SJCRH30 (cell line): ENCODE data around the gene RPUSD2. TPM values are rescaled to one million over a fixed set of nuclear protein-coding genes. Genes with fewer than 3 reads are reported as not detected.

Source experiments
- DNase-seq, 2 experiments: peaks; one replicate each; pipeline ENCODE4 v3.0.0-alpha.2; 2015 to 2020
- H3K27ac ChIP-seq: fragments of 250-450 bp; sonication (Bioruptor Pico); 2 replicates; pipeline ENCODE4 v1.5.1; 2020; ENCODE audit warnings: mild to moderate bottlenecking, moderate library complexity
- H3K27me3 ChIP-seq: fragments of 250-450 bp; sonication (Bioruptor Pico); 2 replicates; pipeline ENCODE4 v1.5.1; 2020; ENCODE audit warnings: mild to moderate bottlenecking, moderate library complexity
- H3K36me3 ChIP-seq: fragments of 250-450 bp; sonication (Bioruptor Pico); 2 replicates; pipeline ENCODE4 v1.5.1; 2020; ENCODE audit warnings: mild to moderate bottlenecking, moderate library complexity
- H3K4me1 ChIP-seq: fragments of 250-450 bp; sonication (Bioruptor Pico); 2 replicates; pipeline ENCODE4 v1.5.1; 2020; ENCODE audit warnings: mild to moderate bottlenecking, moderate library complexity
- H3K4me3 ChIP-seq: fragments of 250-450 bp; sonication (Bioruptor Pico); 2 replicates; pipeline ENCODE4 v1.5.1; 2020; ENCODE audit warnings: mild to moderate bottlenecking, moderate library complexity
- H3K9me3 ChIP-seq: fragments of 250-450 bp; sonication (Bioruptor Pico); replicated peaks from 2 replicates; pipeline ENCODE4 v1.5.1; 2020; ENCODE audit warnings: mild to moderate bottlenecking, moderate library complexity
- total RNA-seq: library from RNA; depleted of rRNA; stranded (reverse); fragments of >200 nt; shearing (Covaris generic); gene quantifications from 2 replicates; pipeline ENCODE4 v1.2.3, GENCODE V29; 2014; rRNA removed

The RPUSD2 gene
- total RNA-seq, 1 experiment from 2014 or later, result 19.0 TPM

DNA sequence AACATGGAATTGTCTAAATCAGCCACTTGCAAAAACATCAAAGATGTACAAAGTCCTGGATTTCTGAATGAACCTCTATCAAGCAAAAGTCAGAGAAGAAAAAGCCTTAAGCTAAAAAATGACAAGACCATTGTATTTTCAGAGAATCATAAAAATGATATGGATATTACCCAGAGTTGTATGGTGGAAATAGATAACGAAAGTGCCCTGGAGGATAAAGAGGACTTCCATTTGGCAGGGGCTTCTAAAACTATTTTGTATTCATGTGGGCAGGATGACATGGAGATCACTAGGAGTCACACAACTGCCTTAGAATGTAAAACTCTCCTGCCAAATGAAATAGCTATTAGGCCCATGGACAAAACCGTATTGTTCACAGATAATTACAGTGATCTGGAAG, 54.3 kb downstream of the RPUSD2 start:
- Histone ChIP-seq H3K27me3 (no peaks in the 10 kb centered on the region), H3K36me3 (peaks cover 83% of the 10 kb centered on the region), H3K9me3 (no peaks in the 10 kb centered on the region), H3K27ac (no peak overlapping the region), H3K4me1 (no peaks in the 10 kb centered on the region), H3K4me3 (no peak overlapping the region)
- no peak for DNase-seq

Other genes starting within 250 kb of the RPUSD2 start
- 23.4 and 24.1 TPM in 2 replicates for gene INAFM2, start 245.6 kb upstream of the RPUSD2 start, total RNA-seq
- 2.4 and 3.2 TPM in 2 replicates for gene CCDC9B, start 228.4 kb upstream of the RPUSD2 start, total RNA-seq
- not detected in 2 replicates for gene PHGR1, start 218.3 kb upstream of the RPUSD2 start, total RNA-seq
- 0.22 and 0.38 TPM in 2 replicates for gene DISP2, start 211.1 kb upstream of the RPUSD2 start, total RNA-seq
- 92.2 and 93.9 TPM in 2 replicates for gene KNSTRN, start 186.6 kb upstream of the RPUSD2 start, total RNA-seq
- gene IVD, start 163.5 kb upstream of the RPUSD2 start, total RNA-seq, result 34.9 and 36.7 TPM in 2 replicates
- gene BAHD1, start 128.3 kb upstream of the RPUSD2 start, total RNA-seq, result 10.9 and 11.0 TPM in 2 replicates
- 36.7 and 39.4 TPM in 2 replicates for gene CHST14, start 98.3 kb upstream of the RPUSD2 start, total RNA-seq
- 15.3 and 16.8 TPM in 2 replicates for gene CCDC32, start 4.3 kb upstream of the RPUSD2 start, total RNA-seq
- gene KNL1, start 24.9 kb downstream of the RPUSD2 start, total RNA-seq, result 93.7 and 100 TPM in 2 replicates
- gene RAD51, start 125.9 kb downstream of the RPUSD2 start, total RNA-seq, result 37.5 and 48.0 TPM in 2 replicates
- 19.3 and 19.6 TPM in 2 replicates for gene RMDN3, start 186.0 kb downstream of the RPUSD2 start, total RNA-seq
- gene GCHFR, start 194.8 kb downstream of the RPUSD2 start, total RNA-seq, result not detected in 2 replicates
- gene C15orf62, start 200.7 kb downstream of the RPUSD2 start, total RNA-seq, result 0.10 and 0.14 TPM in 2 replicates
- gene ZFYVE19, start 237.8 kb downstream of the RPUSD2 start, total RNA-seq, result 10.6 and 14.1 TPM in 2 replicates
- gene DNAJC17, start 238.2 kb downstream of the RPUSD2 start, total RNA-seq, result 35.0 and 43.5 TPM in 2 replicates